ENCODE measurements around the gene FGF1.

- TF ChIP-seq POLR2A (IDR thresholded peaks at IDR 0.05) (no peak), CTCF (IDR thresholded peaks at IDR 0.05) (no peak)
Observed at GRCh38 chr5:142668336-142668735, 17.6 kb downstream of the FGF1 start.

Data from ovary (tissue), 3 donors.